ENCODE measurements around the gene CYP3A4.
"Not testable (repeated sequence)": the region's sequence is repeated elsewhere in the genome, so short reads cannot be mapped to it uniquely, and the experiment has no call there.

DNA sequence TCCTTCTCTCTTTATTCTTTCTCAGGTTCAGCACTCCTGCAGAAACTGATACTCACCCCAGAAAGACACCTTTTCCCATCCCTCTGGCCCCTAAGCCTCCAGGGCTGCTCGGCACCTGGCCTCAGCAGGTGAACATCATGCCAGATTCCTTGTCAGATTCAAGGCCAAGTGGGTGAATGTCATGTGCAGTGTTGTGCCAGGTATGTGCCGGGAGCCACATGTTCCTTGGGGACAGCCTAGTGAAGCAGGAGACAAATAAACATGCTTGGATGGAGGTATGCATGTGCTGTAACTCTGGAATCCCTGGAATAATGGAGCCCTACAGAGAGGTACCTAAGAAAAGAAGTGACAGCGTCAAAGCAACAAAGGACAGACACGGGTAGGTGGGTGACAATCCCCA is 47.3 kb downstream of the CYP3A4 start:
- TF ChIP-seq, protein P1, sequence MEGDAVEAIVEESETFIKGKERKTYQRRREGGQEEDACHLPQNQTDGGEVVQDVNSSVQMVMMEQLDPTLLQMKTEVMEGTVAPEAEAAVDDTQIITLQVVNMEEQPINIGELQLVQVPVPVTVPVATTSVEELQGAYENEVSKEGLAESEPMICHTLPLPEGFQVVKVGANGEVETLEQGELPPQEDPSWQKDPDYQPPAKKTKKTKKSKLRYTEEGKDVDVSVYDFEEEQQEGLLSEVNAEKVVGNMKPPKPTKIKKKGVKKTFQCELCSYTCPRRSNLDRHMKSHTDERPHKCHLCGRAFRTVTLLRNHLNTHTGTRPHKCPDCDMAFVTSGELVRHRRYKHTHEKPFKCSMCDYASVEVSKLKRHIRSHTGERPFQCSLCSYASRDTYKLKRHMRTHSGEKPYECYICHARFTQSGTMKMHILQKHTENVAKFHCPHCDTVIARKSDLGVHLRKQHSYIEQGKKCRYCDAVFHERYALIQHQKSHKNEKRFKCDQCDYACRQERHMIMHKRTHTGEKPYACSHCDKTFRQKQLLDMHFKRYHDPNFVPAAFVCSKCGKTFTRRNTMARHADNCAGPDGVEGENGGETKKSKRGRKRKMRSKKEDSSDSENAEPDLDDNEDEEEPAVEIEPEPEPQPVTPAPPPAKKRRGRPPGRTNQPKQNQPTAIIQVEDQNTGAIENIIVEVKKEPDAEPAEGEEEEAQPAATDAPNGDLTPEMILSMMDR (IDR thresholded peaks at IDR 0.05) = not testable (repeated sequence)
- TF ChIP-seq POLR2A (IDR thresholded peaks at IDR 0.05) = not testable (repeated sequence)

Data from esophagus squamous epithelium (tissue), 4 donors.